ENCODE measurements around the gene DTHD1. TPM values are rescaled to one million over a fixed set of nuclear protein-coding genes. Genes with fewer than 3 reads are reported as not detected.

The DTHD1 gene
- total and polyA plus RNA-seq, 2 donors (not counting 3 experiments of a cell fraction or from before 2014, with no cell fraction given) = not detected

DNA sequence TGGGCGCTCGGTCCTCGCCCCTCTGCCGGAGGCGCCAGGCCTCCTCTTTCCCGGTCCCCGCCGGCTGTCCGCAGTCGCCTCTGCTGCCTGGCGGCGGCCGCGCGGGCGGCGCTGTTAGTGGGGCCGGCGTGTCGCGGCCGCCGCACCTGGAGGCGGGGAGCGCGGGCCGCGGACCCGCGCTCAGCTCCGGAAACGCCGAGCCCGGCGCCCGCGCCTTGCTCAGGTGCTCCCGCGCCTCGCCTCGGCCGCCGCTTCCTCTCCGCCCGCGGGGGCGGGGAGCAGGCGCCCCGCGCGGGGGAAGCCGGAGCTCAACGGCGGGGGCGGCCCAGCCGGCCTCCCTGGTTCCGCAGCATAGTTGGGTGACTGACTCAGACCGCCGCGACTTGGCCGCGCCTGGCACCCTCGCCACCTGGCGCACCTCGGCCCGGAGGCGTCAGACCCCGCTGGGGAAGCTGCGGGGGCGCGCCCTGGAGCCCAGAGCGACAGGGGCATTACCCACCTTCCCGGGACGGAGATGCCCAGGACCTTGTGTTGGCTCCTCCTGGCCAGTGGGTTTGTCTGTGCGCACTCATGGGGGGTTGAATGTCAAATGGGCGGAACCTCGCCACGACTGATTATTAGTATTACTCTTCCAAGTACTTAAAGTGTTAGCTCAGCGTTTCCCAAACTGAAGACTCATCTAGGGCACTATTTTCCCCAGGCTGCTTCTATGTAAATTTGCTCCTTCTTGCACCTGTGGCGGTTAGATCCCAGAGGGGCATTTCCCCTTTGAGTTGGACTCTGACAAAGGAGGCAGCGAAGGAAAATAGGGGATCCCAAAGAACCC, 36.9 kb upstream of the DTHD1 start, which contains the start of gene ARAP2:
Gene ARAP2 (minus strand): TSS at position 258 of the 826 bp plus-strand sequence. CDS start 15,028 bp downstream, outside the sequence.
- Histone ChIP-seq H3K4me3 (replicated peaks in 1 of 3; ENCODE audit: insufficient read depth in 1 of 3, low read depth in 1 of 3, low read length in 3 of 3) (peak within 1 kb of the TSS; percentile 33 to 43 (median 37)), H3K27me3 (ENCODE audit: control insufficient read depth in 2 of 2, insufficient read depth in 2 of 2, low read length in 2 of 2) (peaks cover 4 to 5% of the 10 kb centered on the region in 2 experiments), H4K20me1 (replicated peaks; ENCODE audit: control insufficient read depth, extremely low read depth, insufficient read depth, low read length) (no peaks in the 10 kb centered on the region), H3K4me1 (ENCODE audit: control insufficient read depth, extremely low read depth, insufficient read depth, low read length) (peaks cover 3% of the 10 kb centered on the region), H3K27ac (ENCODE audit: insufficient read depth, low read depth, low read length) (no peak within 1 kb of the TSS), H3K79me2 (ENCODE audit: control insufficient read depth, insufficient read depth, low read length) (no peaks in the 10 kb centered on the region), H2AFZ (ENCODE audit: low read depth, low read length) (peak within 1 kb of the TSS; percentile 27), H3K4me2 (ENCODE audit: insufficient read depth, low read length) (peak within 1 kb of the TSS; percentile 72), H3K9ac (replicated peaks; ENCODE audit: extremely low read depth, insufficient read depth, low read length) (no peak within 1 kb of the TSS), H3K9me1 (replicated peaks; ENCODE audit: control insufficient read depth, extremely low read depth, insufficient read depth, low read length) (no peaks in the 10 kb centered on the region), H3K36me3 (ENCODE audit: control insufficient read depth in 2 of 2, extremely low read depth in 1 of 2, insufficient read depth in 2 of 2, low read length in 2 of 2) (no peaks in the 10 kb centered on the region), H3K9me3 (replicated peaks; ENCODE audit: control insufficient read depth, insufficient read depth, low read length) (no peaks in the 10 kb centered on the region)
- ChIA-PET CTCF (no interaction called here), POLR2A (interaction anchor here (0.6 kb wide), 1 partner anchor 52 kb away, joined by 7 read pairs; no protein-coding TSS in a partner anchor)
- TF ChIP-seq POLR2A (IDR thresholded peaks at IDR 0.05; ENCODE audit: low read depth, low read length) (no peak), MYC (IDR thresholded peaks at IDR 0.05; ENCODE audit: low read depth, low read length) (no peak), EZH2 (IDR thresholded peaks at IDR 0.05; ENCODE audit: borderline replicate concordance, low read depth, low read length, severe bottlenecking) (no peak), GATA2 (IDR thresholded peaks at IDR 0.05; ENCODE audit: insufficient read depth, insufficient read length, low read depth, low read length) (no peak), POLR2AphosphoS5 (IDR thresholded peaks at IDR 0.05; ENCODE audit: insufficient read depth, low read depth, low read length) (no peak), JUN (IDR thresholded peaks at IDR 0.05; ENCODE audit: borderline replicate concordance, insufficient read depth, insufficient read length, low read depth) (no peak)
- TF ChIP-seq, protein P1, sequence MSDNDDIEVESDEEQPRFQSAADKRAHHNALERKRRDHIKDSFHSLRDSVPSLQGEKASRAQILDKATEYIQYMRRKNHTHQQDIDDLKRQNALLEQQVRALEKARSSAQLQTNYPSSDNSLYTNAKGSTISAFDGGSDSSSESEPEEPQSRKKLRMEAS (IDR thresholded peaks at IDR 0.05; ENCODE audit: insufficient read depth, insufficient read length) = no peak
- no peak for FAIRE-seq
- dilution Hi-C loops (cut with MboI; ENCODE audit: extremely low pct_ligation_motif_present, low sequenced_read_pairs) = no loop called here
- intact Hi-C loops (cut with micrococcal nuclease) = no loop called here
- BruUV-seq (replicated peaks) = no TSS peak
- no peak for DNase-seq (ENCODE audit: low read depth, low spot score)
